Neutrophil (primary cell): ENCODE results near the gene PAK4.

Source experiments
- H3K27ac ChIP-seq: fragments of 200-600 bp; sonication (generic); 2 replicates; pipeline ENCODE4 v1.5.1; 2016; ENCODE audit warnings: mild to moderate bottlenecking, moderate library complexity
- H3K27me3 ChIP-seq: fragments of 200-600 bp; sonication (generic); 2 replicates; pipeline ENCODE4 v1.6.0; 2016; ENCODE audit warnings: mild to moderate bottlenecking
- H3K36me3 ChIP-seq: fragments of 200-600 bp; sonication (generic); 2 replicates; pipeline ENCODE4 v1.5.1; 2017
- H3K4me1 ChIP-seq, 2 experiments: fragments of 200-600 bp in 1 of 2; sonication (generic) in 1 of 2; 1 replicate in 1 of 2; 2 replicates in 1 of 2; pipeline versions ENCODE4 v1.5.1 to v1.6.1; 2013 to 2016; ENCODE audit warnings: low read depth in 1 of 2, low read length in 1 of 2, mild to moderate bottlenecking in 1 of 2, moderate library complexity in 1 of 2; ENCODE audit not compliant: control insufficient read depth in 1 of 2, insufficient read depth in 1 of 2
- H3K4me3 ChIP-seq, 2 experiments: fragments of 200-600 bp in 1 of 2; sonication (generic) in 1 of 2; 1 replicate in 1 of 2; 2 replicates in 1 of 2; pipeline ENCODE4 v1.5.1; 2013 to 2016; ENCODE audit warnings: low read depth in 1 of 2, low read length in 1 of 2, mild to moderate bottlenecking in 1 of 2, moderate library complexity in 1 of 2
- H3K9me3 ChIP-seq: fragments of 200-600 bp; sonication (generic); 2 replicates; pipeline ENCODE4 v1.5.1; 2016
- TF ChIP-seq, protein P1 (sequence below): fragments of 200-600 bp; sonication (generic); IDR thresholded peaks from 2 replicates; pipeline ENCODE4 v1.5.1; 2016; ENCODE audit warnings: antibody characterized with exemption

PAK4 gene

DNA sequence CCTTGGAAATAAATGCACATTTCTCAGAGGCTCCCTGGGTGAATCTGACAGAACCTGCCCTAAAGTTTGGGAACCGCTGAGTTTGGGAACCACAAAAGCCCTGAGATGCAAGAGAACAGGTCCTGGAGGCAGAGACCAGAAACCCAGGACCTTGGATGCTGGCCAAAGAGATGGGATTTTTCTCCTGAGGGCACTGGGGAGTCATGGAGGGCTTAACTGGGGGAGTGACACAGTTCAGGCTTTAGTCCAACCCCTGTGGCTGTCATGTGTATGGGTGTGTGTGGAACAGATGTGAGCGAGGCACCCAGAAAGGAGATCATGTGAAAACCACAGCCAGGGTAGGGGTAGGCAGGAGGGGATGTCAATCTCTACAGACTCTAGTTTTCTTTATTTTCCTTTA lies 67.3 kb downstream of the PAK4 start:
- H3K27me3 ChIP-seq: peaks cover 60% of the 10 kb centered on the region

DNA sequence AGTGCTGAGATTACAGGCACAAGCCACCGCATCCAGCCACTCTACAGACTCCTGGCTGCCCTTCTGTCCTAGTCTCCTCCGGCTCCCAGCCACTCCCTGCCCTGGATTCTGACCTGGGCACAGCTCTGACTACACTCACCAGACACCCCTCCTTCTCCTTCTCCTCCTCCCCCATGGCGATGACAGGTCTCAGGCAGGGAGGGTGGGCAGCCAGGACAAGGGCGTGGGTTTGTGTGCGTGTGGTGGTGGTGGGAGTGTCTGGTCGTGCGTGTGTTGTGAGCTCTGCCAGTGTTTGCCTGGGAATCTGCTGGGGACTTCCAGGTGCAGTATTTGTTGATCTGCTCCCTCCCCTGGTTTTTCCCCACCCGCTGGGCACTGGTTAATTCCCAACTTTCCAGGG lies 68.2 kb downstream of the PAK4 start:
- H3K4me3 ChIP-seq: no peak overlapping the region
- H3K27ac ChIP-seq: no peak overlapping the region
- H3K9me3 ChIP-seq: no peaks in the 10 kb centered on the region
- TF ChIP-seq, protein P1, sequence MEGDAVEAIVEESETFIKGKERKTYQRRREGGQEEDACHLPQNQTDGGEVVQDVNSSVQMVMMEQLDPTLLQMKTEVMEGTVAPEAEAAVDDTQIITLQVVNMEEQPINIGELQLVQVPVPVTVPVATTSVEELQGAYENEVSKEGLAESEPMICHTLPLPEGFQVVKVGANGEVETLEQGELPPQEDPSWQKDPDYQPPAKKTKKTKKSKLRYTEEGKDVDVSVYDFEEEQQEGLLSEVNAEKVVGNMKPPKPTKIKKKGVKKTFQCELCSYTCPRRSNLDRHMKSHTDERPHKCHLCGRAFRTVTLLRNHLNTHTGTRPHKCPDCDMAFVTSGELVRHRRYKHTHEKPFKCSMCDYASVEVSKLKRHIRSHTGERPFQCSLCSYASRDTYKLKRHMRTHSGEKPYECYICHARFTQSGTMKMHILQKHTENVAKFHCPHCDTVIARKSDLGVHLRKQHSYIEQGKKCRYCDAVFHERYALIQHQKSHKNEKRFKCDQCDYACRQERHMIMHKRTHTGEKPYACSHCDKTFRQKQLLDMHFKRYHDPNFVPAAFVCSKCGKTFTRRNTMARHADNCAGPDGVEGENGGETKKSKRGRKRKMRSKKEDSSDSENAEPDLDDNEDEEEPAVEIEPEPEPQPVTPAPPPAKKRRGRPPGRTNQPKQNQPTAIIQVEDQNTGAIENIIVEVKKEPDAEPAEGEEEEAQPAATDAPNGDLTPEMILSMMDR: no peak
- H3K4me1 ChIP-seq: no peaks in the 10 kb centered on the region
- H3K27me3 ChIP-seq: peaks cover 69% of the 10 kb centered on the region
- no peaks in the 10 kb centered on the region for H3K36me3 ChIP-seq

More for the DNA sequence above, 67.3 kb downstream of the PAK4 start:
- H3K9me3 ChIP-seq: no peaks in the 10 kb centered on the region
- no peak overlapping the region for H3K4me3 ChIP-seq
- no peaks in the 10 kb centered on the region for H3K4me1 ChIP-seq
- TF ChIP-seq, protein P1: no peak
- H3K36me3 ChIP-seq: no peaks in the 10 kb centered on the region
- no peak overlapping the region for H3K27ac ChIP-seq

DNA sequence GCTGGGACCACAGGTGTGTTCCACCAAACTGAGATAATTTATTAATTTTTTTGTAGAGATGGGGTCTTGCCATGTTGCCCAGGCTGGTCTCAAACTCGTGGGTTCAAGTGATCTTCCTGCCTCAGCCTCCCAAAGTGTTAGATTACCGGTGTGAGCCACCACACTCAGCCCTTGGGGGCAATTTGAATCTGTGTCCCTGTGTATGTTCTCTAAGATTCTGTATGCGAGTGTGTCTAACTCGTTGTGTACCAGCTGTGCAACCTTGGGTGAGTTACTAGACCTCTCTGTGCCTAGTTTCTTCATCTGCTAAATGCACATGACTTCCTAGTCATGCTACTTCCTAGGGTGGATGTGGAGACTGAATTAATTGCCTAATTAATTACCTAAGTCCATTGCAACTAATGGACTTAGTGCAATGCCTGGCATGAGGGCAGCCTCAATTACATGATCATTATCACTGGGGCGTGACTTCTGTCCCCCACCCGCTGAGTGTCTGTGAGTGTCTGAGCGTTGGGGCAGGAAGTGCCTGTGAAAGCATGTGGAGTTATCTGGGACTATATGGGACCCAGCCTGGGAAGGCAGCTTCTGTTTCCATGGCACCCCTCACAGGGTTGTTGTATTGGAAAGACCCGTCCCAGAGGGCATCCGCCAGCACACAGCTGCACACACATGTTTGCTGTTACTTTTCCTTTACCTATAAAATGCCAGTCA lies 69.4 kb downstream of the PAK4 start:
- H3K4me1 ChIP-seq: no peaks in the 10 kb centered on the region
- TF ChIP-seq, protein P1: no peak
- peaks cover 68% of the 10 kb centered on the region for H3K27me3 ChIP-seq
- H3K9me3 ChIP-seq: no peaks in the 10 kb centered on the region
- no peak overlapping the region for H3K27ac ChIP-seq
- H3K4me3 ChIP-seq: no peak overlapping the region
- no peaks in the 10 kb centered on the region for H3K36me3 ChIP-seq

DNA sequence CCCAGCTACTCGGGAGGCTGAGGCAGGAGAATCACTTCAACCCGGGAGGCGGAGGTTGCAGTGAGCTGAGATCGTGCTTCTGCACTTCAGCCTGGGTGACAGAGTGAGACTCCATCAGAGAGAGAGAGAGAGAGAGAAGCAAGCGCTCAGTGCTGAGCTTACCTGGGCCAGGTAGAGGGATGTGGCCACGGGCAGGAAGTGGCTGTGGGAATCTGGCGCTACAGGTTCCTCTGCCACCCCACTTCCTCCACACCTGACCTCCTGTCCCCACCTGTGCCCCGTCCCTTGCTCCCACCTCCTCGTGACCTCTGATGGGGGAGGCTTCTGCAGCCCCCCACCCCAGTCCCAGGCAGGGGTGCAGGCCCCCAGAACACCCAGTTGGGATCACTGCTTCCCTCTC lies 70.2 kb downstream of the PAK4 start:
- Histone ChIP-seq H3K9me3 (no peaks in the 10 kb centered on the region), H3K4me3 (no peak overlapping the region), H3K27ac (no peak overlapping the region), H3K27me3 (peaks cover 76% of the 10 kb centered on the region), H3K4me1 (no peaks in the 10 kb centered on the region), H3K36me3 (no peaks in the 10 kb centered on the region)
- TF ChIP-seq, protein P1: no peak

DNA sequence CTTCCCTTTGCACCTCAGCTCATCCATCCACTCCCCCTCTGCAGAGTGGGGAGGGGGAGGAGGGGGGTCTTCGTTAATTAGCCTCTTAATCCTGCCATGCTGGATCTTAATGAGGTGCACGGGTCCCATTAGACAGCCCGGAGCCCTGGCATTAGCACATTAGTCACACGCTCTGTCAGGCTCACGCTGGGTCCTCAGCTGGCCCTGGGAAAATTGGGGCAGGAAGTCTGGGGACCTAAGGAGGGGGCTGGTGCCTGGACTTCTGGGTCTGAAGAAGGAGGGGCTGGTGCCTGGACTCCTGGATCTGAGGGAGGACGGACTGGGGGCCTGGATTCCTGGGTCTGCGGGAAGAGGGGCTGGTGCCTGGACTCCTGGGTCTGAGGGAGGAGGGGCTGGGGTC lies 70.7 kb downstream of the PAK4 start:
- TF ChIP-seq, protein P1: no peak
- H3K9me3 ChIP-seq: no peaks in the 10 kb centered on the region
- no peak overlapping the region for H3K4me3 ChIP-seq
- peaks cover 79% of the 10 kb centered on the region for H3K27me3 ChIP-seq
- H3K4me1 ChIP-seq: no peaks in the 10 kb centered on the region
- no peak overlapping the region for H3K27ac ChIP-seq
- H3K36me3 ChIP-seq: no peaks in the 10 kb centered on the region
